ENCODE measurements around the gene CST5.

- TF ChIP-seq POLR2AphosphoS5 (IDR thresholded peaks at IDR 0.05) (no peak), CTCF (IDR thresholded peaks at IDR 0.05 in 8 of 11, conservative IDR thresholded peaks at IDR 0.05 in 3 of 11) (no peak)
These were observed 345 bp upstream of the CST5 start for GRCh38 chr20:23879811-23880374.
